ENCODE results near the gene VPS36. TPM values are rescaled to one million over a fixed set of nuclear protein-coding genes. Genes with fewer than 3 reads are reported as not detected.

The VPS36 gene
- total RNA-seq, 1 experiment from 2014 or later = 40.2 TPM

DNA sequence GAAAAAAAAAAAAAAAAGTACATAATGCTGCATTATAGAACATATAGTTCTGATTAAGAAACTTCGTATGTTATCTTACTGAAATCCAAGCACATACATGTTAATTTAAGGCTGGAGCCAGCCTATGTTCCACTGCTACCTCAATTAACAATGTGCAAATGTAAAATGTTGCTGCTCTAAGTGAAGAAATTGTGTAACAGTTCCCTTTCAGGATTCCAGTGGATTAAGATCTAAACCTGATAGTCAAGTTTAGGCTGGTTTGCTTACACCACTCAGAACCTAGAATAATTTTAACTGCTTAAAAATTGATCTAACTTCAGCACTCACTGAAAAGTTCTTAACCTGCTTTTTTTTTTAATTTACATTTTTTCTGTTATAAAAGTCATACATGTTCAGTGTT lies 4.2 kb downstream of the VPS36 start:
- H3K27ac Mint-ChIP-seq (ENCODE audit: unreplicated experiment) = no peak overlapping the region
- no TSS peak for BruUV-seq (replicated peaks)
- CTCF ChIA-PET = no interaction called here

DNA sequence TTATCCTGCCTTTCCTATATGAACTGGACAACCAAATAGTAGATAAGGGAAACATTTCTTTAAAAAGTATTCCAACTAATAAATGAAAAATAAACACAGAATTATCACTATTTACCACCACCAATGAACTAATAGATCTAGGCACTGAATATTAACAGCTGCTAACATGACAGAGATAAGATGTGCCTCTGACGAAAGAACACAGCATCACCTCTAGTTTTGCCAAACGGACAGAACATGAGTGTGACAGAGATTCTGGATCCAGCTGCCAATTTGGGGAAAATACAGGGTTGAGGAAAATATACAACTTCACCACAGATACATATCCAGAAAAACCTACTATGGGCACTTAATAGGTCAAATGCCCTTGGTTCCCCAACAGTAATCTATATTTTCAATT lies 18.0 kb downstream of the VPS36 start:
- CTCF ChIA-PET = no interaction called here
- no peak for DNase-seq
- no peaks in the 10 kb centered on the region for H3K27me3 Mint-ChIP-seq (ENCODE audit: unreplicated experiment)
- no peak overlapping the region for H3K4me3 Mint-ChIP-seq (ENCODE audit: low read depth, unreplicated experiment)
- intact Hi-C loops (cut with micrococcal nuclease; ENCODE audit: unreplicated experiment) = no loop called here
- H3K4me1 Mint-ChIP-seq (ENCODE audit: low read depth, unreplicated experiment) = peaks cover 14% of the 10 kb centered on the region
- peaks cover 34% of the 10 kb centered on the region for H3K36me3 Mint-ChIP-seq (ENCODE audit: insufficient read depth, unreplicated experiment)
- BruUV-seq (replicated peaks) = no TSS peak
- H3K9me3 Mint-ChIP-seq (ENCODE audit: low read depth, unreplicated experiment) = no peaks in the 10 kb centered on the region
- H3K27ac Mint-ChIP-seq (ENCODE audit: unreplicated experiment) = no peak overlapping the region
- TF ChIP-seq, protein P1, sequence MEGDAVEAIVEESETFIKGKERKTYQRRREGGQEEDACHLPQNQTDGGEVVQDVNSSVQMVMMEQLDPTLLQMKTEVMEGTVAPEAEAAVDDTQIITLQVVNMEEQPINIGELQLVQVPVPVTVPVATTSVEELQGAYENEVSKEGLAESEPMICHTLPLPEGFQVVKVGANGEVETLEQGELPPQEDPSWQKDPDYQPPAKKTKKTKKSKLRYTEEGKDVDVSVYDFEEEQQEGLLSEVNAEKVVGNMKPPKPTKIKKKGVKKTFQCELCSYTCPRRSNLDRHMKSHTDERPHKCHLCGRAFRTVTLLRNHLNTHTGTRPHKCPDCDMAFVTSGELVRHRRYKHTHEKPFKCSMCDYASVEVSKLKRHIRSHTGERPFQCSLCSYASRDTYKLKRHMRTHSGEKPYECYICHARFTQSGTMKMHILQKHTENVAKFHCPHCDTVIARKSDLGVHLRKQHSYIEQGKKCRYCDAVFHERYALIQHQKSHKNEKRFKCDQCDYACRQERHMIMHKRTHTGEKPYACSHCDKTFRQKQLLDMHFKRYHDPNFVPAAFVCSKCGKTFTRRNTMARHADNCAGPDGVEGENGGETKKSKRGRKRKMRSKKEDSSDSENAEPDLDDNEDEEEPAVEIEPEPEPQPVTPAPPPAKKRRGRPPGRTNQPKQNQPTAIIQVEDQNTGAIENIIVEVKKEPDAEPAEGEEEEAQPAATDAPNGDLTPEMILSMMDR (IDR thresholded peaks at IDR 0.05; ENCODE audit: unreplicated experiment) = no peak

More for the DNA sequence above, 4.2 kb downstream of the VPS36 start:
- Mint-ChIP-seq H3K27me3 (ENCODE audit: unreplicated experiment) (no peaks in the 10 kb centered on the region), H3K36me3 (ENCODE audit: insufficient read depth, unreplicated experiment) (peaks cover 17% of the 10 kb centered on the region), H3K4me3 (ENCODE audit: low read depth, unreplicated experiment) (no peak overlapping the region), H3K9me3 (ENCODE audit: low read depth, unreplicated experiment) (no peaks in the 10 kb centered on the region), H3K4me1 (ENCODE audit: low read depth, unreplicated experiment) (peaks cover 8% of the 10 kb centered on the region)
- no peak for DNase-seq
- intact Hi-C loops (cut with micrococcal nuclease; ENCODE audit: unreplicated experiment) = loop anchor here (5.0 kb wide), 1 partner anchor 34 kb away; no protein-coding TSS in a partner anchor
- TF ChIP-seq, protein P1 (IDR thresholded peaks at IDR 0.05; ENCODE audit: unreplicated experiment) = no peak

DNA sequence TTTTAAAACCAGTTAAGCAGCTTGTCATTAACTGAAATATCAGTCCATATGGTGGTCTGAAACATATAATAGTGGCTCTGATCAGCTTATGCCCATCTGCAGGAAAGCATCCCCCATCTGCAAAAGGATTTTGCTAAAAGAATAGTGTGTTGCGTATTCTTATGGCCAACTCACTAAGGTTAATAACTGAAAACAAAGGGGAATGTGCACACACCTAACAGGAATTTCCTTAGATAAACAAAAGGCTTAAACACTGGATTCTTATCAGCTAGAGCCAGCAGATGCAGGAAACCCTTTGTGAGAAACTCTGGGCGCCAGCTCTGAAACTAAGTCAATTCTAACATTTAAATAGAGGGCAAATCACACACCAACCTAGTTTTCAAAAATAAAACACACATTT lies 22.1 kb downstream of the VPS36 start:
- TF ChIP-seq, protein P1 (IDR thresholded peaks at IDR 0.05; ENCODE audit: unreplicated experiment) = no peak
- no peaks in the 10 kb centered on the region for H3K27me3 Mint-ChIP-seq (ENCODE audit: unreplicated experiment)
- peaks cover 24% of the 10 kb centered on the region for H3K36me3 Mint-ChIP-seq (ENCODE audit: insufficient read depth, unreplicated experiment)
- H3K4me3 Mint-ChIP-seq (ENCODE audit: low read depth, unreplicated experiment) = no peak overlapping the region
- CTCF ChIA-PET = interaction anchor here (0.6 to 1.0 kb wide), 2 partner anchors 18 to 22 kb away, joined by 3 to 7 read pairs; partner anchors contain the start of gene VPS36
- peaks cover 14% of the 10 kb centered on the region for H3K4me1 Mint-ChIP-seq (ENCODE audit: low read depth, unreplicated experiment)
- no peaks in the 10 kb centered on the region for H3K9me3 Mint-ChIP-seq (ENCODE audit: low read depth, unreplicated experiment)
- intact Hi-C loops (cut with micrococcal nuclease; ENCODE audit: unreplicated experiment) = no loop called here
- no TSS peak for BruUV-seq (replicated peaks)
- DNase-seq = peak; percentile 11
- no peak overlapping the region for H3K27ac Mint-ChIP-seq (ENCODE audit: unreplicated experiment)

DNA sequence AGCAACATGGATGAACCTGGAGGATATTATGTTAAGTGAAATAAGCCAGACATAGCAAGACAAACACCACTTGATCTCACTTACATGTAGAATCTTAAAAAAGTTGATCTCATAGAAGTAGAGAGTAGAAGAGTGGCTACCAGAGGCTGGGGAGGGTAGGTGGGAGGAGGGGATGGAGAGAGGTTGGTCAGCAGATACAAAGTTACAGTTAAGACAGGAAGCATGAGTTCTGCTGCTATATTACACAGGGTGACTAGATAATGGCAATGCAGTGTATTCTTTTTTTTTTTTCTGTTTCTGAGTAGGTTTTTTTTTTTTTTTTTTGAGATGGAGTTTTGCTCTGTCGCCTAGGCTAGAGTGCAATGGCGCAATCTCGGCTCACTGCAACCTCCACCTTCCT lies 29.2 kb downstream of the VPS36 start:
- intact Hi-C loops (cut with micrococcal nuclease; ENCODE audit: unreplicated experiment) = no loop called here
- H3K36me3 Mint-ChIP-seq (ENCODE audit: insufficient read depth, unreplicated experiment) = peaks cover 10% of the 10 kb centered on the region
- TF ChIP-seq, protein P1 (IDR thresholded peaks at IDR 0.05; ENCODE audit: unreplicated experiment) = no peak
- no peak overlapping the region for H3K27ac Mint-ChIP-seq (ENCODE audit: unreplicated experiment)
- no peaks in the 10 kb centered on the region for H3K4me1 Mint-ChIP-seq (ENCODE audit: low read depth, unreplicated experiment)
- no peak for DNase-seq
- H3K27me3 Mint-ChIP-seq (ENCODE audit: unreplicated experiment) = no peaks in the 10 kb centered on the region
- BruUV-seq (replicated peaks) = no TSS peak
- H3K9me3 Mint-ChIP-seq (ENCODE audit: low read depth, unreplicated experiment) = no peaks in the 10 kb centered on the region
- H3K4me3 Mint-ChIP-seq (ENCODE audit: low read depth, unreplicated experiment) = no peak overlapping the region
- CTCF ChIA-PET = no interaction called here

Measured in Calu3 (cell line).